ENCODE results near the gene TLL1.

- no peak for TF ChIP-seq POLR2A (IDR thresholded peaks at IDR 0.05; ENCODE audit: low read depth)
- TF ChIP-seq, protein P1, sequence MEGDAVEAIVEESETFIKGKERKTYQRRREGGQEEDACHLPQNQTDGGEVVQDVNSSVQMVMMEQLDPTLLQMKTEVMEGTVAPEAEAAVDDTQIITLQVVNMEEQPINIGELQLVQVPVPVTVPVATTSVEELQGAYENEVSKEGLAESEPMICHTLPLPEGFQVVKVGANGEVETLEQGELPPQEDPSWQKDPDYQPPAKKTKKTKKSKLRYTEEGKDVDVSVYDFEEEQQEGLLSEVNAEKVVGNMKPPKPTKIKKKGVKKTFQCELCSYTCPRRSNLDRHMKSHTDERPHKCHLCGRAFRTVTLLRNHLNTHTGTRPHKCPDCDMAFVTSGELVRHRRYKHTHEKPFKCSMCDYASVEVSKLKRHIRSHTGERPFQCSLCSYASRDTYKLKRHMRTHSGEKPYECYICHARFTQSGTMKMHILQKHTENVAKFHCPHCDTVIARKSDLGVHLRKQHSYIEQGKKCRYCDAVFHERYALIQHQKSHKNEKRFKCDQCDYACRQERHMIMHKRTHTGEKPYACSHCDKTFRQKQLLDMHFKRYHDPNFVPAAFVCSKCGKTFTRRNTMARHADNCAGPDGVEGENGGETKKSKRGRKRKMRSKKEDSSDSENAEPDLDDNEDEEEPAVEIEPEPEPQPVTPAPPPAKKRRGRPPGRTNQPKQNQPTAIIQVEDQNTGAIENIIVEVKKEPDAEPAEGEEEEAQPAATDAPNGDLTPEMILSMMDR (IDR thresholded peaks at IDR 0.05): no peak
- TF ChIP-seq POLR2AphosphoS5 (IDR thresholded peaks at IDR 0.05): no peak
- TF ChIP-seq EP300 (IDR thresholded peaks at IDR 0.05): no peak
These were observed 30.4 kb upstream of the TLL1 start for GRCh38 chr4:165842684-165843083.

Data from esophagus muscularis mucosa (tissue), 4 donors.